ENCODE data around the gene CXADR.

- TF ChIP-seq CTCF (IDR thresholded peaks at IDR 0.05; ENCODE audit: low read depth, low read length) (no peak), EZH2phosphoT487 (IDR thresholded peaks at IDR 0.05; ENCODE audit: low read depth) (no peak)
Observed at GRCh38 chr21:17472182-17472581, 40.7 kb upstream of the CXADR start.

All from OCI-LY3 (cell line).